HG03342 (cell line): ENCODE measurements around the gene SENP5.
A peak's percentile ranks its signal among the peaks of the same experiment; 100 is the strongest.

Experiments
- ATAC-seq: cut with Tn5 transposase; IDR thresholded peaks from one replicate; pipeline ENCODE4 v1.9.1; 2021; ENCODE audit warnings: mild to moderate bottlenecking, moderate library complexity; ENCODE audit not compliant: unreplicated experiment

SENP5 gene

GRCh38 chr3:196875258-196875657, 7.5 kb downstream of the SENP5 start:
- ATAC-seq: no peak

GRCh38 chr3:196883361-196883760, 15.6 kb downstream of the SENP5 start:
- ATAC-seq: no peak

GRCh38 chr3:196886144-196886543, 18.4 kb downstream of the SENP5 start:
- no peak for ATAC-seq

- ATAC-seq: no peak
These were observed 22.4 kb downstream of the SENP5 start for GRCh38 chr3:196889844-196890708.

GRCh38 chr3:196894557-196895295, 27.0 kb downstream of the SENP5 start:
- ATAC-seq: no peak

- ATAC-seq: no peak
These were observed 28.5 kb downstream of the SENP5 start for GRCh38 chr3:196896229-196896628.

- ATAC-seq: no peak
These were observed 34.0 kb downstream of the SENP5 start for GRCh38 chr3:196901768-196902167.

GRCh38 chr3:196902296-196902695, 34.6 kb downstream of the SENP5 start:
- ATAC-seq: no peak

GRCh38 chr3:196903740-196904139, 36.0 kb downstream of the SENP5 start:
- ATAC-seq: no peak

- ATAC-seq: no peak
These were observed 47.1 kb downstream of the SENP5 start for GRCh38 chr3:196914866-196915265.

GRCh38 chr3:196915375-196915774, 47.7 kb downstream of the SENP5 start:
- ATAC-seq: no peak

- ATAC-seq: no peak
These were observed 48.5 kb downstream of the SENP5 start for GRCh38 chr3:196916221-196916620.

GRCh38 chr3:196916995-196917394, 49.3 kb downstream of the SENP5 start:
- ATAC-seq: no peak

- ATAC-seq: no peak
These were observed 51.2 kb downstream of the SENP5 start for GRCh38 chr3:196918968-196919367.

- no peak for ATAC-seq
These were observed 53.0 kb downstream of the SENP5 start for GRCh38 chr3:196920733-196921132.

GRCh38 chr3:196927571-196928453, 60.1 kb downstream of the SENP5 start:
- ATAC-seq: no peak

GRCh38 chr3:196931157-196931556, 63.4 kb downstream of the SENP5 start:
- no peak for ATAC-seq

- peak; percentile 60 for ATAC-seq
These were observed 64.3 kb downstream of the SENP5 start for GRCh38 chr3:196931828-196932587.

- peak; percentile 44 for ATAC-seq
These were observed 64.9 kb downstream of the SENP5 start for GRCh38 chr3:196932600-196932999.

- no peak for ATAC-seq
These were observed 68.6 kb downstream of the SENP5 start for GRCh38 chr3:196936288-196936687.
